ENCODE measurements around the gene DOCK6.

DNA sequence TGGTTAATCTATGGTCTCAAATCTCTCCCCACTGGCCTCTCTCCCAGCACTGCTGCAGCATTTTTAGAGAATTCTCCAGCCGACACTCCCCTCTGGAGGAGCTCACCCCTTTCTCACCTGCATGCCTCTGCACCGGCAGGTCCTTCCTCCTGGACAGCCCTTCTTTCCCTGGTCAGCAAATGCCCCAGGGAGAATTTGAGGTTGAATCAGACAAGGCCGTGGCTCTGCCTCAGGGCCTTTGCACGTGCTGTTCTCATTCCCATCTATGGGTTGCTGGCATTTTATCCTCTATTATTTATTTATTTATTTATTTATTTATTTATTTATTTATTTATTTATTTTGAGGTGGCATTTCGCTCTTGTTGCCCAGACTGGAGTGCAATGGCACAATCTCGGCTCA is 1.4 kb upstream of the DOCK6 start:
- TF ChIP-seq, protein P1, sequence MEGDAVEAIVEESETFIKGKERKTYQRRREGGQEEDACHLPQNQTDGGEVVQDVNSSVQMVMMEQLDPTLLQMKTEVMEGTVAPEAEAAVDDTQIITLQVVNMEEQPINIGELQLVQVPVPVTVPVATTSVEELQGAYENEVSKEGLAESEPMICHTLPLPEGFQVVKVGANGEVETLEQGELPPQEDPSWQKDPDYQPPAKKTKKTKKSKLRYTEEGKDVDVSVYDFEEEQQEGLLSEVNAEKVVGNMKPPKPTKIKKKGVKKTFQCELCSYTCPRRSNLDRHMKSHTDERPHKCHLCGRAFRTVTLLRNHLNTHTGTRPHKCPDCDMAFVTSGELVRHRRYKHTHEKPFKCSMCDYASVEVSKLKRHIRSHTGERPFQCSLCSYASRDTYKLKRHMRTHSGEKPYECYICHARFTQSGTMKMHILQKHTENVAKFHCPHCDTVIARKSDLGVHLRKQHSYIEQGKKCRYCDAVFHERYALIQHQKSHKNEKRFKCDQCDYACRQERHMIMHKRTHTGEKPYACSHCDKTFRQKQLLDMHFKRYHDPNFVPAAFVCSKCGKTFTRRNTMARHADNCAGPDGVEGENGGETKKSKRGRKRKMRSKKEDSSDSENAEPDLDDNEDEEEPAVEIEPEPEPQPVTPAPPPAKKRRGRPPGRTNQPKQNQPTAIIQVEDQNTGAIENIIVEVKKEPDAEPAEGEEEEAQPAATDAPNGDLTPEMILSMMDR (IDR thresholded peaks at IDR 0.05), result no peak
- no peak for TF ChIP-seq POLR2A (IDR thresholded peaks at IDR 0.05)
